Right cardiac atrium (tissue), 5 donors: Measurements from ENCODE around the gene SPINK9. TPM values are rescaled to one million over a fixed set of nuclear protein-coding genes. Genes with fewer than 3 reads are reported as not detected.
A peak's percentile ranks its signal among the peaks of the same experiment; 100 is the strongest.

ENCODE experiments used
- ATAC-seq, 2 donors: fragments of 200-7000 bp; cut with Tn5 transposase; one replicate each; pipeline versions ENCODE4 v1.8.0 to v1.9.1; 2020; ENCODE audit warnings: moderate library complexity in 2 of 2, mild to moderate bottlenecking in 1 of 2
- DNase-seq, 3 donors: peaks; one replicate each; pipeline ENCODE4 v3.0.0-alpha.2; 2020
- H3K27ac ChIP-seq: one replicate; pipeline ENCODE4 v1.5.1; 2013; ENCODE audit warnings: mild to moderate bottlenecking, low read length, control low read depth, moderate library complexity
- H3K27me3 ChIP-seq: one replicate; pipeline ENCODE4 v1.6.1; 2013; ENCODE audit not compliant: control insufficient read depth, insufficient read depth
- H3K4me1 ChIP-seq: one replicate; pipeline ENCODE4 v1.6.1; 2013; ENCODE audit warnings: low read length; ENCODE audit not compliant: control insufficient read depth, insufficient read depth
- H3K4me3 ChIP-seq: one replicate; pipeline ENCODE4 v1.5.1; 2013; ENCODE audit warnings: low read length, control low read depth
- H3K9me3 ChIP-seq: one replicate; pipeline ENCODE4 v1.6.1; 2013; ENCODE audit warnings: low read length; ENCODE audit not compliant: control insufficient read depth
- WGBS: extraction: QIAGEN DNeasy Blood & Tissue Kit; methylation state at CpG from one replicate; pipeline ENCODE4 v1.1.7; 2013; 5-methylcytosine and 5-hydroxymethylcytosine counted together
- intact Hi-C, 4 donors: fragments of 100-400 bp; cut with DNase I; formaldehyde crosslinking; loops; one replicate each; pipeline versions ENCODE4 v1.11.0 to v1.14.0; 2022 to 2023
- long read RNA-seq, 4 donors: library from polyadenylated mRNA; unstranded; transcript quantifications; one replicate each; pipeline ENCODE4 v2.0.0, GENCODE V29; 2020 to 2021
- polyA plus RNA-seq: library from polyadenylated mRNA; stranded (reverse); fragments of 200-250 nt; gene quantifications from one replicate; pipeline ENCODE4 v1.2.3, GENCODE V29; 2013
- total RNA-seq, 4 donors: library from RNA; stranded (reverse); fragmentation: NEBNext Ultra II Directional; extraction: Animal tissue kit (Norgen Biotek cat#: 25700); gene quantifications; one replicate each; pipeline ENCODE4 v1.2.1, GENCODE V29; 2021
- donor health status: healthy with polysubstance abuse.
- donor health status: DM: no; HTN: yes; CAD: no.
- donor health status: DM: no; HTN: no; CAD: no.
- donor health status: DM: no; HTN: yes; CAD: no; lungs with severe emphysema.
- donor health status: DM: yes; HTN: yes; CAD: no.

SPINK9 gene, protein sequence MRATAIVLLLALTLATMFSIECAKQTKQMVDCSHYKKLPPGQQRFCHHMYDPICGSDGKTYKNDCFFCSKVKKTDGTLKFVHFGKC
- total RNA-seq (1 to 10 TPM in 1 of 4 donors, under 1 TPM in 2, not detected in 1; 0.69 to 1.2 (median 0.78) TPM), polyA plus RNA-seq (0.61 TPM)
- long read RNA-seq, donor 1, partial matches to known transcripts = 0 of 2 reads
- long read RNA-seq, donor 1, other reads (novel, unspliced or antisense) = 1 of 2 reads
- long read RNA-seq, donor 2, partial matches to known transcripts = 0 of 1 reads
- long read RNA-seq, donor 2, other reads (novel, unspliced or antisense) = 0 of 1 reads
- long read RNA-seq, donor 3 = 0 reads
- long read RNA-seq, donor 4 = 0 reads

DNA sequence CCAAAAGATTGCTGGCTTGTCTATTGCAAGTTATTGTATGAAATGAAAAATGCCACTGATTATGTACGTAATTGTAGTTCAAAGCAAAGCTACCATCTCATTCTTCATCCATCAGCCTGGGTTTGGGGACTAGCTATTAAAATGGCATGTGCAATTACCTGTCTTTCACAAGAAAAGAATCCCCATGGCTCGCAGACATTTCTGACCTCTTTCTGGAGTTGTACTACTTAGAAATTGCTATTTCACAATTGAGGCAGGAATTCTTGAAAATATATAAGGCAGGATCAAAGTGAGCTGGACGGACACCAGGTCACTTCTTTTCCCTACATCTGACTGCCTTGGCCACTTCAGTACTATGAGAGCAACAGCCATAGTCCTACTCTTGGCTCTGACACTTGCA lies at the start of gene SPINK9:
SPINK9 (plus strand) TSS at position 301 of the 400 bp plus-strand sequence; CDS start at position 356, 55 bp downstream.
- Histone ChIP-seq H3K27ac (no peak within 1 kb of the TSS), H3K27me3 (no peaks in the 10 kb centered on the region), H3K4me3 (no peak within 1 kb of the TSS), H3K9me3 (no peaks in the 10 kb centered on the region), H3K4me1 (no peaks in the 10 kb centered on the region)
- intact Hi-C loops = no loop called here
- DNase-seq = no peak
- 95% methylated on average over 3 of the region's 3 CpGs for WGBS
- no peak for ATAC-seq

DNA sequence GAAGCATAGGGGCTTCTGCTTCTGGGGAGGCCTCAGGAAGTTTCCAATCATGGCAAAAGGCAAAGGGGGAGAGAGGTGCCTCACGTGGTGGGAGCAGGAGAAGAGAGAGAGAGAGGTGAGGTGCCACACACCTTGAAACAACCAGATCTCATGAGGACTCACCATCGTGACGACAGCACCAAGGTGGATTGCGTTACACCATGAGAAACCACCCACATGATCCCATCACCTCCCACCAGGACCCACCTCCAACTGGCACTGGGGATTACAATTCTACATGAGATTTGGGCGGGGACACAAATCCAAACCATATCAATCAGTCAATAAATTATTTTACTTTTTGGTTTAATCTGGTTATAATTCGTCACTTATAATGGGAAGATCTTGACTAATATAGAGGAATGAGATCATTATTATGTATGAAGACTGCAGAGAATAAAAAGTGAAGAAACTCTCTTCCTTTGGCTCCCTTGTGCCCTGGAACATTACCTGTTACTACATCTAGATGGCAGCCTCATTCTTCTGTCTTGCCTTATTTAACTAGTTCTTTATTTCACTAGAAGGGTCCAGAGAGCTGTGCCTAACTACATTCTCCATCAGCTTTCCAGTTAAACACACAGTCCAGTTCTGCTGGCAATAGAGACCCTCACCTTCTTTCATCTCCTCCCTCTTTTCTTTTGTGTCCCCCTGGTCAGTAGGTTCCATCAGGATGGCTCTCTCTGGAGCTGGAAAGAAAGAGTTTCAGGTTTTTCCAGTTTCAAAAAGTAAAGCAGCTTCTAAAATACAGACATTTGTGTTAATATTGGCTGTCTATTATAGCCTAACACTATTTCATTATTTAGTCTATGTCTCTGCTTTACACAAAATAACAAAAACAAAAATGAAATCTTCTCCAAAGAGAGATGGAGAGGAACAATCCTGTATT lies 44.8 kb upstream of the SPINK9 start:
- WGBS = 71% methylated on average over 6 of the region's 6 CpGs
- DNase-seq (no peak), ATAC-seq (peak; percentile 51 to 52)
- Histone ChIP-seq H3K27me3 (no peaks in the 10 kb centered on the region), H3K4me1 (no peaks in the 10 kb centered on the region), H3K4me3 (no peak overlapping the region), H3K9me3 (no peaks in the 10 kb centered on the region), H3K27ac (no peak overlapping the region)
- intact Hi-C loops = loop anchor here in 2 of 4 donors (5.0 to 10.0 kb wide), 2 partner anchors 434 to 442 kb away; no protein-coding TSS in a partner anchor

DNA sequence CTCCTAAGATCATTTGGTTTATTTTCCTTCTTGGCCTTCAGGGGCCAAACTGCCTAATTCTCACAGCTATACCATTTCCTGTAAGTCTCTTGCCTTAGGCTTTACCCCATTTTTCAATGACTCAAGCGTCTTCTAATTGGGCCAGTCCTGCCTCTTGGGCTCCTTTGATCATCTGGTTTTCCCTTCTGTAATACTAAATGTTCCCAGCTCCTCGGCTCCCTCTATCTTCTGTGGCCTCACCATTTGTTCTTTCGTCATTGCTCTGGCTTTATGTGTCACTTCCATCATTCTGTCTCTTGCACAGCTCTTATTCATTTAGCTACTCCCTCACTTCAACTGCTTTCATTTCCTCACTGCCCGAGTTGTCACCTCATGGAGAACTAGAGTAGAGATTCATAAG lies 37.6 kb upstream of the SPINK9 start:
- no peak for DNase-seq
- no peak for ATAC-seq
- Histone ChIP-seq H3K4me3 (no peak overlapping the region), H3K27ac (no peak overlapping the region), H3K27me3 (no peaks in the 10 kb centered on the region), H3K4me1 (no peaks in the 10 kb centered on the region), H3K9me3 (no peaks in the 10 kb centered on the region)
- intact Hi-C loops = loop anchor here in 1 of 4 donors (10.0 kb wide), 1 partner anchor 427 kb away; no protein-coding TSS in a partner anchor
- WGBS = 85% methylated on average over 4 of the region's 4 CpGs

DNA sequence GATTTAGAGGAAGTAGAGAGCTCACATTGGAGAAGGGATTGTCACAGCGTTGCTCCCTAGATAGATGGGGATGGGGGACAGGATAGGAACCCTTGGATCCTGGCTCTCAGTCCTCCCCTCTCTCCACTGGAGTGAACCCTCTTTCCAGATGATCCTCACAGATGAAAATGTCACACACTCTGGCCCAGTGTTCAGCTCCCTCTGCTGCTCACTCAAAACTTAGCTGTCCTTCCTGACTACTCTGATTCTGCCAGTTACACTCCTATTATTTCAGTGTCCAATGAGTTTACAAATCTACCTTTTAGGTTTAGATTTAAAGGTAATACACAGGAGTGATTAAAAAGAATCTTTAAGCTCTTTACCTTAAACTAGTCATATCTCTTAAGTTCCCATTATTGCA lies 28.9 kb upstream of the SPINK9 start:
- 75% methylated on average over 1 of the region's 1 CpG for WGBS
- H3K27me3 ChIP-seq = no peaks in the 10 kb centered on the region
- DNase-seq (no peak), ATAC-seq (no peak)
- no peaks in the 10 kb centered on the region for H3K9me3 ChIP-seq
- H3K4me3 ChIP-seq = no peak overlapping the region
- intact Hi-C loops = no loop called here
- H3K27ac ChIP-seq = no peak overlapping the region
- H3K4me1 ChIP-seq = no peaks in the 10 kb centered on the region

DNA sequence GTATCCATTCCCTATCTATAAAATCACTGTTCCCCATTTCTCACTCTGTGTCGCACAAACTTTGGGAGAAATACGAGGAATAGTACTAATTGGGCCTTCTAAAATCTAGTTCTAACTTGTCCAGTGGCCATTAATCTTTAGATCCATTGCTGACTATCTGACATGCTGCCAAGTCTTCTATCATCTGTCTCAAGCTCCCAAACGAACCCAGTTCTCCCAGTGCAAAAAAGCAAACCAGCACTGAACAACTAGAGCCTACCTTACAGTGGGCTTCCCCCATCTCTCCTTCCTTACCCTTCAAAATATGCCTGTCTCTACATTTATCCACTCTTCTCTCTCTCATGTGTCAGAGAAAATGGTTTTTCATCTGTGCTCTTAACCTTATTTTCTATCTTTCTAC lies 26.3 kb upstream of the SPINK9 start:
- no peak for DNase-seq
- Histone ChIP-seq H3K4me3 (no peak overlapping the region), H3K4me1 (peaks cover 2% of the 10 kb centered on the region), H3K27ac (no peak overlapping the region), H3K9me3 (no peaks in the 10 kb centered on the region), H3K27me3 (no peaks in the 10 kb centered on the region)
- ATAC-seq = no peak
- WGBS = 75% methylated on average over 3 of the region's 3 CpGs
- intact Hi-C loops = no loop called here

DNA sequence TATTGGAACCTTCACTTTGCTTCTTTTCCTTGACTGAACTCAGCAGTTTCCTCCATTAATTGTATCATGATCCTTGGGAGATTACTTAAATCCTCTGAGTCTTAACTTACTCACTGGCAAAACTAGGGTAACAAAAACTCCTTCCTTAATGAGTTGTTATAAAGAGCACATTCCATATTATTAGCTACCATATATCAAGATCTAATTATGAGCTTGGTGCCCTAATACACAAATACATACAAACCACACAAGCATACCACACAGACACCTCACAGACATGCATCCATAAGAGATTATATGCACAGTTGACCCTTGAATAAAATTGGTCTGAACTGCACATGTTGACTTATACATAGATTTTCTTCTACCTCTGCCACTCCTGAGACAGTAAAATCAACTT lies 25.6 kb upstream of the SPINK9 start:
- H3K4me3 ChIP-seq = no peak overlapping the region
- intact Hi-C loops = no loop called here
- no peaks in the 10 kb centered on the region for H3K27me3 ChIP-seq
- no peak overlapping the region for H3K27ac ChIP-seq
- ATAC-seq (no peak), DNase-seq (no peak)
- H3K9me3 ChIP-seq = no peaks in the 10 kb centered on the region
- H3K4me1 ChIP-seq = peaks cover 2% of the 10 kb centered on the region

DNA sequence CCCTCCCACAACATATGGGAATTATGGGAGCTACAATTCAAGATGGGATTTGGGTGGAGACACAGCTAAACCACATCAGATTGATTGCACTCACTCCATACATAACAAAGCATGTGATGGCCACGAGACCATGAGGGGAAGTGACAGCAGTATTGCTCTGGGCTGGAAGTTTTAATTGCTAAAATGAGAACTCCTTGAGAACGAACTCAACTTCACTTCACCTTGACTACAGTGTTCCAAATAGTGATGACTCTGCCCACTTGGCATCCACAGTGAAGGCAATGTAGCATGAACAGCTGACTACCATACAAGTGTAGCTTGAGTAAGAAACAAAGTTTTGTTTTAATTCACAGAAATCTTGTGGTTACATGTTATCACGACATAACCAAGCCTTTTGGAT lies 23.9 kb upstream of the SPINK9 start:
- H3K9me3 ChIP-seq = no peaks in the 10 kb centered on the region
- intact Hi-C loops = no loop called here
- no peak overlapping the region for H3K4me3 ChIP-seq
- WGBS = 82% methylated on average over 3 of the region's 3 CpGs
- DNase-seq (no peak), ATAC-seq (no peak)
- H3K4me1 ChIP-seq = peaks cover 2% of the 10 kb centered on the region
- H3K27ac ChIP-seq = no peak overlapping the region
- no peaks in the 10 kb centered on the region for H3K27me3 ChIP-seq

DNA sequence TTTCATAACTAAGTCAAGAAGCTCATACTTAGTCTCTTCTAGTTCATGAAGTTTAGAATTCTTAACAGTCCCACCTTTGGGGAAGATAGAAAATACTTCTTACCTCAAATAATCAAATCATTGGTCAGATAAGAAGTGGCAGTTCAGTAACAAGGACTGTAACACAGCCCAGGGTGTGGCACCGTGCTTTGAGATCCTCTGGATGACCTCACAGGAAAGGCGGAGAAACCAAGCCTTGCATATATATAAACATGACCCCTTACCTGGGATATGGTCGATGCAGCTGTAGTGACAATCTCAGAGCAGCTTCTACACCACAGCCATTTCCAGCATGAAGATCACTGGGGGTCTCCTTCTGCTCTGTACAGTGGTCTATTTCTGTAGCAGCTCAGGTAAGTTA lies 23.2 kb upstream of the SPINK9 start, which contains the start of gene SPINK7:
SPINK7 (plus strand) TSS at position 271 of the 400 bp plus-strand sequence; CDS start at position 332, 61 bp downstream.
- H3K27ac ChIP-seq = no peak within 1 kb of the TSS
- H3K27me3 ChIP-seq = no peaks in the 10 kb centered on the region
- WGBS = 72% methylated on average over 3 of the region's 3 CpGs
- intact Hi-C loops = no loop called here
- DNase-seq (no peak), ATAC-seq (peak in 1 of 2 donors; percentile 14)
- no peak within 1 kb of the TSS for H3K4me3 ChIP-seq
- H3K4me1 ChIP-seq = peaks cover 2% of the 10 kb centered on the region
- H3K9me3 ChIP-seq = no peaks in the 10 kb centered on the region

DNA sequence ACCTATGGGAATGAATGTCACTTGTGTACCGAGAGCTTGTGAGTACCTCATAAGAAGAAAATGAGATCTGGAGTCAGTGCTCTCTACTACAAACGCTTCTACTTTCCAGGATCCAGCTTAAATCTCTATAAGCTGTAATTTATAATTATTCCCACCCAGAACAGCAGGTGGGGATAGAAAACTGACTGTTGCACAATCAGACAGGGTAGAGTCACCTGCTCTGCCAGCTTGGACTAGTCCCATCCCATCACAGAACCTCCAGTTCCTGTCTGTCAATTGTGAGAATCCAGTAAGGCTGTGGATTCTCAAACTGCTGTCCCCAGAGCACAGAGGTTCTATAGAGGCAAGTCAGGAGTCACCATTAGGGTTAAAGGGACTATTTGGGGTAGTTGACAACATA lies 21.2 kb upstream of the SPINK9 start:
- Histone ChIP-seq H3K4me3 (no peak overlapping the region), H3K4me1 (peaks cover 2% of the 10 kb centered on the region), H3K27ac (no peak overlapping the region), H3K27me3 (no peaks in the 10 kb centered on the region), H3K9me3 (no peaks in the 10 kb centered on the region)
- 82% methylated on average over 2 of the region's 2 CpGs for WGBS
- intact Hi-C loops = no loop called here
- ATAC-seq = no peak
- DNase-seq = no peak

DNA sequence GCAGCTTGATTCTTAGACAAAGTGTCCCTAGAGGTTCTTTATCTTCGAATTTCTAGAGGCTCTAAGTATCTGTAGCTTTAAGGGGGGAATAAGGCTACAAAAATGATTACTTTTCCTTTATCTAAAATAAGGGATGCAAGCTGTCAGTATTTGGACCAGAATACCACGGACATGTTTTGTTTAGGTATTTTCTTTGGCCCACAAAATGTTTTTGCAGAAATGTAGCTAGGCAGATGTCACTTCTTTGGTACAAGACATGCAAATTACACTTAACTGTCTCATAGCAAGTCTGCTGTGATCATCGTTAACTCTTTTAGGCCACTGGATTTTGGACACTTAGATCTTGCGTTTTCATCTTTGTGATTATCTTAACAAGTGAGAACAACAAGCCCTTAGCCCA lies 20.6 kb upstream of the SPINK9 start:
- H3K9me3 ChIP-seq = no peaks in the 10 kb centered on the region
- intact Hi-C loops = no loop called here
- 38% methylated on average over 4 of the region's 4 CpGs for WGBS
- H3K4me1 ChIP-seq = peaks cover 2% of the 10 kb centered on the region
- DNase-seq = no peak
- ATAC-seq = peak; percentile 31 to 56
- H3K27me3 ChIP-seq = no peaks in the 10 kb centered on the region
- H3K27ac ChIP-seq = no peak overlapping the region
- no peak overlapping the region for H3K4me3 ChIP-seq
